Neural cell (in vitro differentiated cells): ENCODE results near the gene NOL7. TPM values are rescaled to one million over a fixed set of nuclear protein-coding genes. Genes with fewer than 3 reads are reported as not detected.

Experiments used
- H2AFZ ChIP-seq: fragments of 200-600, 300-800 bp; sonication (generic), shearing (Covaris generic); 2 replicates; pipeline ENCODE4 v1.6.0; 2014; ENCODE audit warnings: low read depth, mild to moderate bottlenecking, antibody characterized with exemption, low read length, moderate library complexity
- H3F3A ChIP-seq: fragments of 200-600 bp; shearing (Covaris generic); 2 replicates; pipeline ENCODE4 v1.6.1; 2016; ENCODE audit warnings: mild to moderate bottlenecking, moderate library complexity, mixed read lengths, antibody characterized with exemption, low read length; ENCODE audit not compliant: insufficient read depth, poor library complexity, severe bottlenecking
- H3K27ac ChIP-seq: fragments of 200-600, 300-800 bp; sonication (generic), shearing (Covaris generic); 2 replicates; pipeline ENCODE4 v1.5.1; 2014; ENCODE audit warnings: mild to moderate bottlenecking, low read length, moderate library complexity
- H3K27me3 ChIP-seq: fragments of 300-800, 200-600 bp; sonication (generic), shearing (Covaris generic); 2 replicates; pipeline ENCODE4 v1.6.0; 2014; ENCODE audit warnings: mild to moderate bottlenecking, low read depth, low read length, moderate library complexity; ENCODE audit not compliant: insufficient read depth
- H3K36me3 ChIP-seq: fragments of 300-800, 200-600 bp; sonication (generic), shearing (Covaris generic); 2 replicates; pipeline ENCODE4 v1.5.1; 2014; ENCODE audit warnings: mild to moderate bottlenecking, antibody characterized with exemption, low read length, moderate library complexity; ENCODE audit not compliant: insufficient read depth
- H3K4me2 ChIP-seq: fragments of 300-800, 200-600 bp; sonication (generic), shearing (Covaris generic); 2 replicates; pipeline ENCODE4 v1.6.0; 2014; ENCODE audit warnings: mild to moderate bottlenecking, low read length
- H3K4me3 ChIP-seq: fragments of 300-800, 200-600 bp; sonication (generic), shearing (Covaris generic); 2 replicates; pipeline ENCODE4 v1.5.1; 2014; ENCODE audit warnings: mild to moderate bottlenecking, low read length, moderate library complexity
- H3K79me2 ChIP-seq: fragments of 200-600 bp; shearing (Covaris generic); replicated peaks from 2 replicates; pipeline ENCODE4 v1.6.0; 2014; ENCODE audit warnings: mild to moderate bottlenecking, low read length, moderate library complexity; ENCODE audit not compliant: insufficient read depth
- H3K9ac ChIP-seq: fragments of 300-800, 200-600 bp; sonication (generic), shearing (Covaris generic); 2 replicates; pipeline ENCODE4 v1.6.1; 2016; ENCODE audit warnings: mild to moderate bottlenecking, low read length, mixed read lengths
- H3K9me2 ChIP-seq: fragments of 200-600 bp; shearing (Covaris generic); 2 replicates; pipeline ENCODE4 v1.6.1; 2016; ENCODE audit warnings: mild to moderate bottlenecking, low read length, mixed read lengths; ENCODE audit not compliant: insufficient read depth
- H3K9me3 ChIP-seq: fragments of 200-600, 300-800 bp; sonication (generic), shearing (Covaris generic); 2 replicates; pipeline ENCODE4 v1.6.1; 2016; ENCODE audit warnings: mild to moderate bottlenecking, mixed run types, low read length, moderate library complexity, mixed read lengths
- H4K20me1 ChIP-seq: fragments of 200-600 bp; shearing (Covaris generic); 2 replicates; pipeline ENCODE4 v1.6.1; 2016; ENCODE audit warnings: mild to moderate bottlenecking, mixed run types; ENCODE audit not compliant: insufficient read depth
- CTCF ChIP-seq: fragments of 450-650 bp; IDR thresholded peaks from 2 replicates; pipeline ENCODE4 v1.5.1; 2014; ENCODE audit warnings: antibody characterized with exemption, mild to moderate bottlenecking, moderate library complexity; ENCODE audit not compliant: poor library complexity, severe bottlenecking
- EP300 ChIP-seq: fragments of 450-650 bp; conservative IDR thresholded peaks from 2 replicates; pipeline ENCODE4 v1.6.1; 2014; ENCODE audit warnings: antibody characterized with exemption, mild to moderate bottlenecking, moderate library complexity; ENCODE audit not compliant: poor library complexity, severe bottlenecking
- EZH2 ChIP-seq: fragments of 200-600, 300-800 bp; shearing (Covaris generic), sonication (generic); IDR thresholded peaks from 2 replicates; pipeline ENCODE4 v1.6.1; 2014; ENCODE audit warnings: antibody characterized with exemption, low read length, borderline replicate concordance, mild to moderate bottlenecking; ENCODE audit not compliant: insufficient read depth, poor library complexity, severe bottlenecking
- MXI1 ChIP-seq: fragments of 450-650 bp; conservative IDR thresholded peaks from 2 replicates; pipeline ENCODE4 v1.6.1; 2014; ENCODE audit warnings: antibody characterized with exemption, mild to moderate bottlenecking; ENCODE audit not compliant: poor library complexity, severe bottlenecking
- POLR2AphosphoS5 ChIP-seq: IDR thresholded peaks from 2 replicates; pipeline ENCODE4 v1.6.1; 2012
- RAD21 ChIP-seq: fragments of 450-650 bp; conservative IDR thresholded peaks from 2 replicates; pipeline ENCODE4 v1.6.1; 2014; ENCODE audit warnings: antibody characterized with exemption, mild to moderate bottlenecking, moderate library complexity
- REST ChIP-seq: IDR thresholded peaks from 2 replicates; pipeline ENCODE4 v1.6.1; 2012; ENCODE audit warnings: borderline replicate concordance
- SMC3 ChIP-seq: fragments of 450-650 bp; conservative IDR thresholded peaks from 2 replicates; pipeline ENCODE4 v1.6.1; 2014; ENCODE audit warnings: antibody characterized with exemption, mild to moderate bottlenecking, moderate library complexity; ENCODE audit not compliant: poor library complexity
- TAF1 ChIP-seq: IDR thresholded peaks from 2 replicates; pipeline ENCODE4 v1.6.1; 2012; ENCODE audit warnings: low read depth
- polyA plus RNA-seq: library from polyadenylated mRNA; depleted of rRNA; stranded (reverse); fragments of >200 nt; gene quantifications from 2 replicates; pipeline ENCODE4 v1.2.3, GENCODE V29; 2014

Gene NOL7
- polyA plus RNA-seq, 1 donor from 2014 or later: 117 TPM

- Histone ChIP-seq H3K4me3 (no peak overlapping the region), H3K4me2 (no peak overlapping the region), H3K9ac (no peak overlapping the region), H3K27ac (no peak overlapping the region), H3K27me3 (no peaks in the 10 kb centered on the region), H3K9me3 (peaks cover 6% of the 10 kb centered on the region), H2AFZ (no peak overlapping the region), H3K79me2 (peaks cover 4% of the 10 kb centered on the region), H3K9me2 (no peaks in the 10 kb centered on the region), H3F3A (peaks cover 6% of the 10 kb centered on the region), H3K36me3 (no peaks in the 10 kb centered on the region), H4K20me1 (no peaks in the 10 kb centered on the region)
- TF ChIP-seq POLR2AphosphoS5 (no peak), SMC3 (no peak), EP300 (no peak), MXI1 (no peak), EZH2 (no peak), TAF1 (no peak), CTCF (no peak), RAD21 (no peak), REST (no peak)
Observed at GRCh38 chr6:13579911-13580310, 35.2 kb upstream of the NOL7 start.

GRCh38 chr6:13581700-13582229, 33.4 kb upstream of the NOL7 start:
- Histone ChIP-seq H3K4me2 (no peak overlapping the region), H3K9me3 (peaks cover 4% of the 10 kb centered on the region), H2AFZ (no peak overlapping the region), H3K79me2 (peaks cover 2% of the 10 kb centered on the region), H3K27ac (no peak overlapping the region), H3K9me2 (no peaks in the 10 kb centered on the region), H4K20me1 (no peaks in the 10 kb centered on the region), H3F3A (no peaks in the 10 kb centered on the region), H3K27me3 (no peaks in the 10 kb centered on the region), H3K36me3 (no peaks in the 10 kb centered on the region), H3K9ac (no peak overlapping the region), H3K4me3 (no peak overlapping the region)
- TF ChIP-seq TAF1 (no peak), CTCF (no peak), MXI1 (no peak), EP300 (no peak), EZH2 (no peak), POLR2AphosphoS5 (no peak), RAD21 (no peak), REST (no peak), SMC3 (no peak)
